ENCODE data around the gene THYN1. TPM values are rescaled to one million over a fixed set of nuclear protein-coding genes. Genes with fewer than 3 reads are reported as not detected.
"Not testable (repeated sequence)": the region's sequence is repeated elsewhere in the genome, so short reads cannot be mapped to it uniquely, and the experiment has no call there.

Gene THYN1
- total RNA-seq, 2 donors from 2014 or later, result 70.4 to 89.0 TPM

- H3K27ac Mint-ChIP-seq, result no peak overlapping the region
- DNase-seq (no peak), ATAC-seq (replicated peaks in 1 of 2) (no peak)
- H3K4me1 Mint-ChIP-seq (ENCODE audit: low read depth), result peaks cover 23% of the 10 kb centered on the region
- H3K4me3 Mint-ChIP-seq, result no peak overlapping the region
- no peaks in the 10 kb centered on the region for H3K27me3 Mint-ChIP-seq (ENCODE audit: low read depth)
- H3K36me3 Mint-ChIP-seq (ENCODE audit: insufficient read depth in 2 of 2), result no peaks in the 10 kb centered on the region
- no peaks in the 10 kb centered on the region for H3K9me3 Mint-ChIP-seq
These were observed 14.8 kb upstream of the THYN1 start for GRCh38 chr11:134267966-134268365.

GRCh38 chr11:134267461-134267860 is 14.3 kb upstream of the THYN1 start:
- Mint-ChIP-seq H3K36me3 (ENCODE audit: insufficient read depth in 2 of 2) (no peaks in the 10 kb centered on the region), H3K4me1 (ENCODE audit: low read depth) (peaks cover 18% of the 10 kb centered on the region), H3K27ac (no peak overlapping the region), H3K27me3 (ENCODE audit: low read depth) (no peaks in the 10 kb centered on the region), H3K4me3 (no peak overlapping the region), H3K9me3 (no peaks in the 10 kb centered on the region)
- ATAC-seq (replicated peaks in 1 of 2), result no peak
- no peak for DNase-seq

GRCh38 chr11:134266841-134267251 is 13.7 kb upstream of the THYN1 start:
- ATAC-seq (replicated peaks in 1 of 2) (no peak), DNase-seq (no peak)
- Mint-ChIP-seq H3K27me3 (ENCODE audit: low read depth) (no peaks in the 10 kb centered on the region), H3K27ac (no peak overlapping the region), H3K4me1 (ENCODE audit: low read depth) (peaks cover 14% of the 10 kb centered on the region), H3K4me3 (no peak overlapping the region), H3K36me3 (ENCODE audit: insufficient read depth in 2 of 2) (no peaks in the 10 kb centered on the region), H3K9me3 (no peaks in the 10 kb centered on the region)

GRCh38 chr11:134266440-134266839 is 13.3 kb upstream of the THYN1 start:
- Mint-ChIP-seq H3K27ac (no peak overlapping the region), H3K27me3 (ENCODE audit: low read depth) (no peaks in the 10 kb centered on the region)
- no peak for ATAC-seq (replicated peaks in 1 of 2)

DNA sequence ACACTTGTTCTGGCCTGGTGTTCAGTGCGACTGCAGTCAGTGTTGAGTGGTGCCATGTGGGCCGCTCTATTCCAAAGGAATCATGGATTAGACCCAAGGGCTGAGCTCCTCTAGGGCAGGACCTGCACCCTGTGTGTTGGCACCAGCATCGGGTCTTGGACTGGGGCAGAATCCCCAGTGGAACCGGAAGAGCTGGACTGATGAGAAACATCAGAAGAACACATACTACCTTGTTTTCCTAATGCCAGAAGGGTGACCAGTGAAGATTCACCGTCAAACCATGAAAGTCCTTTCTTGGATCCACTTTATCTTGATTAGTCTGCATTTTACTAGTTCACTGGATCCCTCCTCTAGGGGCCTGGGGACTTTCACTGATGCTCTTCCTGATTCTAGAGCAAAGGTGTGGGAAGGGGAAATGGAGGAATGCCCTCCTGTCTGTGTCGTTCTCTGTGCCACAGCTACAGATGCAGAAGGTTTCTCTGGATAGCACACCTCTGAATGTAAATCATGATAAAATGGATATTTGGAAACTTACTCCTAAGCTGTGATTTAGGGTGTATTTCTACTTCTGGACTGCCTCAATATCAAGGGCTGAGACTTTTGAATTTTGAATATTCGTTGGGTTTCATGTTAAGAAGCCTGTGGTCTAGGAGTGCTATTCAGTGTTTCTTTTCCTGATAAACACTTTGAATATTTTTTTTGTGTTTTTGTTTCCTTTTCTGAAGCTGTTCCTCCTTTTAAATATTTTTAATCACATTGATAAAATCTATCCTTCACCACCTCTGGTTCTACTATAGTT is 12.0 kb upstream of the THYN1 start:
- no peak for DNase-seq
- Mint-ChIP-seq H3K36me3 (ENCODE audit: insufficient read depth in 2 of 2) (no peaks in the 10 kb centered on the region), H3K9me3 (no peaks in the 10 kb centered on the region), H3K4me1 (ENCODE audit: low read depth) (peaks cover 4% of the 10 kb centered on the region), H3K27me3 (ENCODE audit: low read depth) (no peaks in the 10 kb centered on the region), H3K4me3 (no peak overlapping the region), H3K27ac (no peak overlapping the region)
- no peak for ATAC-seq (replicated peaks in 1 of 2)

More at GRCh38 chr11:134266440-134266839, 13.3 kb upstream of the THYN1 start:
- no peak for DNase-seq
- Mint-ChIP-seq H3K9me3 (no peaks in the 10 kb centered on the region), H3K4me1 (ENCODE audit: low read depth) (peaks cover 14% of the 10 kb centered on the region), H3K4me3 (no peak overlapping the region), H3K36me3 (ENCODE audit: insufficient read depth in 2 of 2) (no peaks in the 10 kb centered on the region)

- peak; percentile 55 to 62 for ATAC-seq (replicated peaks in 1 of 2)
- Mint-ChIP-seq H3K4me3 (no peak overlapping the region), H3K36me3 (ENCODE audit: insufficient read depth in 2 of 2) (peaks cover 0 to 3% of the 10 kb centered on the region in 2 donors), H3K4me1 (ENCODE audit: low read depth) (no peaks in the 10 kb centered on the region), H3K27me3 (ENCODE audit: low read depth) (no peaks in the 10 kb centered on the region), H3K9me3 (no peaks in the 10 kb centered on the region), H3K27ac (no peak overlapping the region)
- DNase-seq, result peak; percentile 38 to 40
These were observed 8.7 kb upstream of the THYN1 start for GRCh38 chr11:134261626-134262488.

DNA sequence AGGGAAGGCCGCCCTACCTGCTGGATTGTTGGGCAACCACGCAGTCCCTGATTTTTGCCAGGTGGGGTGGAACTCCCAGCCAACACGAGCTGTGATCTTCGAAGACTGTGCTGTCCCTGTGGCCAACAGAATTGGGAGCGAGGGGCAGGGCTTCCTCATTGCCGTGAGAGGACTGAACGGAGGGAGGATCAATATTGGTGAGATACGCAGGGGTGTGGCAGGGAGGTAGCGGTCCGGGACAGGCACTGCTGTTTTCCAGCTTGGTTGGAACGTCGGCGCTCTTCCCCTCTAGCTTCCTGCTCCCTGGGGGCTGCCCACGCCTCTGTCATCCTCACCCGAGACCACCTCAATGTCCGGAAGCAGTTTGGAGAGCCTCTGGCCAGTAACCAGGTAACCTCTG is 7.8 kb upstream of the THYN1 start:
- no peak for DNase-seq
- H3K36me3 Mint-ChIP-seq (ENCODE audit: insufficient read depth in 2 of 2), result peaks cover 0 to 3% of the 10 kb centered on the region in 2 donors
- H3K27me3 Mint-ChIP-seq (ENCODE audit: low read depth), result no peaks in the 10 kb centered on the region
- H3K4me1 Mint-ChIP-seq (ENCODE audit: low read depth), result peaks cover 2% of the 10 kb centered on the region
- H3K9me3 Mint-ChIP-seq, result no peaks in the 10 kb centered on the region
- no peak overlapping the region for H3K4me3 Mint-ChIP-seq
- H3K27ac Mint-ChIP-seq, result no peak overlapping the region
- ATAC-seq (replicated peaks in 1 of 2), result no peak

GRCh38 chr11:134260503-134260902 is 7.4 kb upstream of the THYN1 start:
- Mint-ChIP-seq H3K9me3 (no peaks in the 10 kb centered on the region), H3K4me1 (ENCODE audit: low read depth) (peaks cover 6% of the 10 kb centered on the region), H3K4me3 (no peak overlapping the region), H3K36me3 (ENCODE audit: insufficient read depth in 2 of 2) (peaks cover 0 to 3% of the 10 kb centered on the region in 2 donors), H3K27ac (no peak overlapping the region), H3K27me3 (ENCODE audit: low read depth) (no peaks in the 10 kb centered on the region)
- ATAC-seq (replicated peaks in 1 of 2), result no peak
- DNase-seq, result no peak

DNA sequence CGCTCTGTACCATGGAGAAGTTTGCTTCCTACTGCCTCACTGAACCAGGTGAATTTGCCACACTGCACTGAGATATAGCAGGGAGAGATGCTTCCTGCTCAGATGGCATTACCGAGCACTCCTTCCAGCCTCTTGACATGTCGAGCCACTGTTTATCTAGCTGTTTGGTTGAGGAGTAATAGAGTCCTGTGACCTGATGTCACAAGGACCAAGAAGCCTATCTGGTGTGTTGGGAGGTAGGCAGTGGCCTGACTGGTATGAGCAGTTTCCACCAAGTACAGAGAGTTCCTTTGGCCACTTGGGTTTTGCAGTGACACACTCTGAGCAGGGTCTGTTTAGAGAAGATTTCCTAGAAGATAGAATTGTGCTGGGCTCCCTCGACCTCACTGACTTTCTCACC is 5.4 kb upstream of the THYN1 start:
- no peaks in the 10 kb centered on the region for H3K27me3 Mint-ChIP-seq (ENCODE audit: low read depth)
- H3K4me1 Mint-ChIP-seq (ENCODE audit: low read depth), result peaks cover 23% of the 10 kb centered on the region
- DNase-seq (no peak), ATAC-seq (replicated peaks in 1 of 2) (no peak)
- H3K27ac Mint-ChIP-seq, result no peak overlapping the region
- H3K4me3 Mint-ChIP-seq, result no peak overlapping the region
- H3K9me3 Mint-ChIP-seq, result no peaks in the 10 kb centered on the region
- peaks cover 2 to 3% of the 10 kb centered on the region in 2 donors for H3K36me3 Mint-ChIP-seq (ENCODE audit: insufficient read depth in 2 of 2)

DNA sequence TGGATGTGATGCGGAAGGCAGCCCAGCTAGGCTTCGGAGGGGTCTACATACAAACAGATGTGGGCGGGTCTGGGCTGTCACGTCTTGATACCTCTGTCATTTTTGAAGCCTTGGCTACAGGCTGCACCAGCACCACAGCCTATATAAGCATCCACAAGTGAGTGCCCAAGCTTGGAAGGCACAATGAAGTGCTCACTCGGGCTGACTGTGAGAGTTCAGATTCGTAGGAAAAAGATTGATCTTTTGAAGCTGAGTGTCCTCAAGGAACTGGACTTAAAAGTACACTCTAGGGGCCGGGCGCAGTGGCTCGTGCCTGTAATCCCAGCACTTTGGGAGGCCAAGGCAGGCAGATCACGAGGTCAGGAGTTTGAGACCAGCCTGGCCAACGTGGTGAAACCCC is 3.9 kb upstream of the THYN1 start:
- Mint-ChIP-seq H3K9me3 (no peaks in the 10 kb centered on the region), H3K27ac (no peak overlapping the region), H3K4me3 (no peak overlapping the region), H3K4me1 (ENCODE audit: low read depth) (peaks cover 27% of the 10 kb centered on the region), H3K27me3 (ENCODE audit: low read depth) (no peaks in the 10 kb centered on the region), H3K36me3 (ENCODE audit: insufficient read depth in 2 of 2) (peaks cover 2 to 6% of the 10 kb centered on the region in 2 donors)
- ATAC-seq (replicated peaks in 1 of 2), result no peak
- DNase-seq, result no peak

DNA sequence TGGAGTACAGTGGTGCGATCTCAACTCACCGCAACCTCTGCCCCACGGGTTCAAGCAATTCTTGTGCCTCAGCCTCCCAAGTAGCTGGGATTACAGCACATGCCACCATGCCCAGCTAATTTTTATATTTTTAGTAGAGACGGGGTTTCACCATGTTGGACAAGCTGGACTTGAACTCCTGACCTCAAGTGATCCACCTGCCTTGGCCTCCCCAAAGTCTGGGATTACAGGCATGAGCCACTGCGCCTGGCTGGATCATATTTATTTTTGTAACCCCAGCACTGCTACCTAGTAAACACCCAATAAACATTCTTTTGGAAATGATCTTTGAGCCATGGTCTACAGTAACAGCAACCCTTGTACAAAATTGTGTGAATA is 2.0 kb upstream of the THYN1 start:
- H3K27ac Mint-ChIP-seq, result peak overlapping the region; percentile 43
- peak overlapping the region in 1 of 2 donors; percentile 69 for H3K4me3 Mint-ChIP-seq
- H3K36me3 Mint-ChIP-seq (ENCODE audit: insufficient read depth in 2 of 2); ATAC-seq (replicated peaks in 1 of 2); H3K9me3 Mint-ChIP-seq; DNase-seq; H3K27me3 Mint-ChIP-seq (ENCODE audit: low read depth): not testable (repeated sequence)
- H3K4me1 Mint-ChIP-seq (ENCODE audit: low read depth), result peaks cover 38% of the 10 kb centered on the region

DNA sequence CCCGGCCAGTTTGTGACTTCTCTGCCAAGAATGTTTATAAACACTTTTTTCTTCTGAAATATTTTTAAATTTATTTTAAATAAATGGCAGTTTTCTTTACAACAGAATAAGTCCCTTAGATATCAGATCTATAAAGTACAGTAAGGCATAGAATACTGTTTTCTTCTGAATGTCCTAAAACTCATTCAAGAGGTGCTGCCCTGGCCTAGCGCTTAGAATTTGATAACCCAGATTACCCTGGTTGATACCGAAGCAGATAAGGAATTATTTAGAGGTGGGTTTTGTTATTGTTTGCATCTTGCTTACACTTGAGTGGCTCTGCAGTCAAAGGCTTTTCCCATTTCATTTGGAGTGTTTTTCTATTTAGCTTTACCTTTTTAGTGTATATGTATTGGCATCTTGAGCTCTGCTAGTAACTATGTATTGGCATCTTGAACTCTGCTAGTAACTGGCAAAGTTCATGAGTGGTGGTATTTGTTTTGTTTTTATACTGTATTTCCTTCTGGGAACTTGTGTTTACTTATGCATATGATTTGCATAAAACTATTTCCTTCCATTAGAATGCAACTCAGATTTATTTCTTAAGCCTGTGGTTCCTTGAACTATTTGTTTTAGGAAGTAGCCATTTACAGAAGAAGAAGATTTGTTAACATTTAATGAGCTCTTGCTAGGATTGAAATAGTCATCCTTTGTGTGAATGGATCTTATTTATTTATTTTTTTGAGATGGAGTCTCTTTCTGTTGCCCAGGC is 1.5 kb upstream of the THYN1 start:
- H3K36me3 Mint-ChIP-seq (ENCODE audit: insufficient read depth in 2 of 2), result peaks cover 3 to 6% of the 10 kb centered on the region in 2 donors
- H3K27me3 Mint-ChIP-seq (ENCODE audit: low read depth), result no peaks in the 10 kb centered on the region
- peak overlapping the region; percentile 96 to 97 for H3K4me3 Mint-ChIP-seq
- no peaks in the 10 kb centered on the region for H3K9me3 Mint-ChIP-seq
- ATAC-seq (replicated peaks in 1 of 2) (no peak), DNase-seq (no peak)
- H3K4me1 Mint-ChIP-seq (ENCODE audit: low read depth), result peaks cover 42% of the 10 kb centered on the region
- H3K27ac Mint-ChIP-seq, result peak overlapping the region; percentile 43
